Hepatocyte (in vitro differentiated cells): ENCODE measurements around the gene WDR86.

Source experiments
- EZH2phosphoT487 ChIP-seq: fragments of 200-600 bp; sonication (generic); IDR thresholded peaks from one replicate; pipeline ENCODE4 v1.6.1; 2018; ENCODE audit warnings: antibody characterized with exemption, mild to moderate bottlenecking, low read depth, moderate library complexity; ENCODE audit not compliant: unreplicated experiment, severe bottlenecking
- TF ChIP-seq, protein P1 (sequence below): fragments of 200-600 bp; sonication (generic); IDR thresholded peaks from 2 replicates; pipeline ENCODE4 v1.5.1; 2016; ENCODE audit warnings: antibody characterized with exemption, mild to moderate bottlenecking; ENCODE audit not compliant: poor library complexity

DNA sequence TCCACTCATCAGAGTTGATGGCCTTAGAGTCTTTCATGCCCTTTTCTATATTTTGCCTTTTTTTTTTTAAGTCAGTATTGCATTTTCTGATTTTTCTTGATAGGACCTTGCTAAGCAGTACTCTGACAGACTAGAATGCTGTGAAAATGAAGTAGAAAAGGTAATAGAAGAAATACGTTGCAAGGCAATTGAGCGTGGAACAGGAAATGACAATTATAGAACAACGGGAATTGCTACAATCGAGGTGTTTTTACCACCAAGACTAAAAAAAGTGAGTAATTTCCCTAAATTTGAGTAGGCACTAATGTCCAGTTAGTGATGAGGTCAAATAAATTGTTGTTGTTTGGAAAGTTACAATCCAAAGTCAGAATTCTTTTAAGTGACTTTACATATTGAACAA, 60.9 kb downstream of the WDR86 start:
- TF ChIP-seq, protein P1, sequence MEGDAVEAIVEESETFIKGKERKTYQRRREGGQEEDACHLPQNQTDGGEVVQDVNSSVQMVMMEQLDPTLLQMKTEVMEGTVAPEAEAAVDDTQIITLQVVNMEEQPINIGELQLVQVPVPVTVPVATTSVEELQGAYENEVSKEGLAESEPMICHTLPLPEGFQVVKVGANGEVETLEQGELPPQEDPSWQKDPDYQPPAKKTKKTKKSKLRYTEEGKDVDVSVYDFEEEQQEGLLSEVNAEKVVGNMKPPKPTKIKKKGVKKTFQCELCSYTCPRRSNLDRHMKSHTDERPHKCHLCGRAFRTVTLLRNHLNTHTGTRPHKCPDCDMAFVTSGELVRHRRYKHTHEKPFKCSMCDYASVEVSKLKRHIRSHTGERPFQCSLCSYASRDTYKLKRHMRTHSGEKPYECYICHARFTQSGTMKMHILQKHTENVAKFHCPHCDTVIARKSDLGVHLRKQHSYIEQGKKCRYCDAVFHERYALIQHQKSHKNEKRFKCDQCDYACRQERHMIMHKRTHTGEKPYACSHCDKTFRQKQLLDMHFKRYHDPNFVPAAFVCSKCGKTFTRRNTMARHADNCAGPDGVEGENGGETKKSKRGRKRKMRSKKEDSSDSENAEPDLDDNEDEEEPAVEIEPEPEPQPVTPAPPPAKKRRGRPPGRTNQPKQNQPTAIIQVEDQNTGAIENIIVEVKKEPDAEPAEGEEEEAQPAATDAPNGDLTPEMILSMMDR = no peak
- no peak for TF ChIP-seq EZH2phosphoT487
